GM18870 (cell line): ENCODE measurements around the gene SEC14L6.

Source experiments
- ATAC-seq: cut with Tn5 transposase; IDR thresholded peaks from one replicate; pipeline ENCODE4 v1.9.1; 2021; ENCODE audit warnings: moderate library complexity; ENCODE audit not compliant: unreplicated experiment

The SEC14L6 gene

DNA sequence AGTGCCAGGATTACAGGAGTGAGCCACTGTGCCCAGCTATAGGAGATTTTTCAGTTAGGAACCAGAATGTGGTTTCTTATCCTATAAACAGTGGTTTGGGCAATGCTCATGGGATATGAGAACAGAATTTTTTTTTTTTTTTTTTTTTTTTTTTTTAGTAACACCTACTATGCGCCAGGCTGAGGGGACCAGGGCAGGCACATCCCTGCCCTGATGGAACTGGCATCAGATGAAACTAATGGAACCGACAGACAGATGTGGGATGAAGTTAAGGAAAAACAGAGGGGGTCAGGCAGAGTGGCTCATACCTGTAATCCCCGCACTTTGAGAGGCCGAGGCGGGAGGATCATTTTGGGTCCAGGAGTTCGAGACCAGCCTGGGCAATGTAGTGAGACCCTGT, 45.9 kb downstream of the SEC14L6 start:
- no peak for ATAC-seq

DNA sequence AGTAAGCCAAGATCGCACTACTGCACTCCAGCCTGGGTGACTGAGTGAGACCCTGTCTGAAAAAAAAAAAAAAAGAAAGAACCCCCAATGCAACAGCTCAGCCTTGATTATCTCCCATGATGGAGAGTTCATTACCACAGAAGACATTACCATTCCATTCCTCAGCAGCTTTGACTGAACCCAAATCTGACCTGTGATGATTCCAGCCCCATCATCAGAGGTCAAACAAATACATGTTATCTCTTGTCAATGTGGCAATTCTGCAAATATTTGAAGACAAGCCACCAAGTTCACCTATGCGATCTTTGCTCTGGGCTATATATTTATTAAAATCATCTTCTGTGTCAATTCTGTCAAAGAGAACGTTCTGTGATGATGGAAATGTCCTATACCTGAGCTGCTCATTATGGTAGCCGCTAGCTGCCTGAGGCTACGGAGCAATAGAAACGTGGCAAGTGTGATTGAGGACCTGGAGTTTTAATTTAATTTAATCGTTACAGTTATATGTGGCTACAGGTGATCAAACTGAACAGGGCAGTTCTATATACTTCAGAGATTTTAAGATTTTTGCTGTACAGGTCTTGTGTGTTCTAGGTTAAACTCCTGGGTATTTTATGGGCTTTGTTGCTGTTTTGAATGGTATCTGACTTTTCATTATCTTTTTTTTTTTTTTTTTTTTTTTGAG, 48.9 kb downstream of the SEC14L6 start:
- ATAC-seq, result no peak

DNA sequence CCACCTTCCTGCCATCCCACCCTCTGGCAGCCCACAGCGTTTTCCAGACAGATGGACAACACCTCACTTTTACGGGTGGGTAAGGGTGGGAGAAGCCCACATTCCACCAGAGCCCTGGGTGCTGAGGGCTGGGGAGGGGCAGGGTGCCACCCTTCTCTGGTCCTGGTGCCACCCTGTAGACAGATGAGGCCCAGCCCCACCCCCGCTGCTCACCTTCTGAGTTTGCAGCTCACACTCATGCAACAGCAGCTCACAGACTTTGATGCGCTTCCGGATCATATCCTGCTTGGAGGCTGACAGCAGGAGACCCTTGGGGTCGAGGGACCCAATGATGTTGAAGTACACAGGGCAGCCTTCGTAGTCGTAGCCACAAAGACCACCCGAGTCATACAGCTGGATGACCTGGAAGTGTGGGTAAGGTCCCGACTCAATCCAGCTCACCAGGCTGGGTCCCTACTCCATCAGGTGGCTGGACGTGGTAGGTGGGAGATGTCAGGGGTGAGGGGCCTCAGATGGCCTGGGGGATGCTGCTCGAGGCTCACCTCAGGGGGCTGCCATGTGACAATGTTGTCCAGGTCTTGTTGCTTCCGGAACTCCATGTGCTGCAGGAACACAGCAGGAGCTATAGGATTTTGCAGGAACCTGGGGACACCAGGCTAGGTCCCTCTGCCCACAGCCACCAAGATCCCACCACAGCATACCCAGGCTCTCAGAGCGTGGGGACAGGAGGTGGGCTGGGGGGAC, 51.3 kb downstream of the SEC14L6 start:
- no peak for ATAC-seq

DNA sequence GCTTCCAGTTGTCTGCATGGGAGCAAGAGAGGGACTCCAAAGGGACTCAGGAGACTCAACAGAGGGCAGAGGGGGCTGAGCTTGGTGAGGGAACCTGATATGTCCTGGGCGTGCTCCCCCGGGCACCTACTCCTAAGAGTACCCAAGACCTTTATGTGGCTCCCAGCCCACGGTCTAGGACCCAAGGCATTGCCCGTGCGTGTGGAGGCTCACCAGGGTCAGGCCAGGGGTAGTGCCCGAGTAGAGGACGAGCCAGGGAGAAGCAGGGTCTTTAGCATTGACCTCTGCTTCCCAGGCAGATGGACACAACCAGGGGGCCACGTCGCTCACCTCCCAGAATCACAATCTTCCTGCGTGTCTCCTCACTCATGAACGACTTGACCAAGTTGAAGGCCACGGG, 54.4 kb downstream of the SEC14L6 start:
- ATAC-seq, result no peak

DNA sequence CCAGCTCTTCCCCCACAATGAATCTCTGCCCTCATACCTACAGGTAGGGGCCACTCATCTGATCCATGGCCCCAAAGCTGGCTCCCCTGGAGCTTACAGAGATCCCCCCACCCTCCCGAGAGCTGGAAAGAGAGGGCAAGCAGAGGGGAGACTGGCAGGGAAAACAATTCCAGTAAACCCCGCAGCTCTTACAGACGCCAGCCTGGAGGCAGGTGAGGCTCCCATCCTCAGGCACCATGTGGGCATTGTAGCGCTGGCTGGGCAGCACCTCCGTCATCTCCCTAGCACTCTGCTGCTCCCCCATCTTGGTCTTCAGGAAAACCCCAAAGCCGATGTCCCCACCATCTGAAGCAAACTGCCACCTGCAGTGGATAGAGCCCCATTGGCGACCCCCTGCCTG, 55.2 kb downstream of the SEC14L6 start:
- no peak for ATAC-seq

DNA sequence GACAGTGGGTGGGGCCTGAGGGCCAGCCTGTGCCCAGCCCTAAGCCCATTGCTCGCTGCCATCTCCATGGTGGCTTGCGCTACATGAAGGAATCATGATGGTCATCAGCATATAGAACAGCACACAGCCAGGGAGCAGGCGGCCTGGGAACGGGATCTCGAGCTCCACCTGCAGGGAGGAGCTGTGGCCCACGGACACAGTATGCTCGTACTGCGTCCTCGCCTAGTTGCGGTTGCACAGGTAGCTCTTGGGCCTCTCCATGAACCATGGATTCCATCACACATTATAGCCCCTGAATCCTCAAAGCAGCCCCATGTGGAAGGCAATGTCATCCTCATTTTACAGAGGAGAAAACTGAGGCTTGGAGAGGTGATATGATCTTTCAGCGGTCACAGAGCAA, 56.1 kb downstream of the SEC14L6 start:
- no peak for ATAC-seq

- no peak for ATAC-seq
Measured at GRCh38 chr22:30488121-30488520, 58.4 kb downstream of the SEC14L6 start.

GRCh38 chr22:30486661-30487115, 59.9 kb downstream of the SEC14L6 start:
- no peak for ATAC-seq

- no peak for ATAC-seq
Measured at GRCh38 chr22:30486118-30486517, 60.4 kb downstream of the SEC14L6 start.

- no peak for ATAC-seq
Measured at GRCh38 chr22:30485362-30485988, 61.1 kb downstream of the SEC14L6 start.

DNA sequence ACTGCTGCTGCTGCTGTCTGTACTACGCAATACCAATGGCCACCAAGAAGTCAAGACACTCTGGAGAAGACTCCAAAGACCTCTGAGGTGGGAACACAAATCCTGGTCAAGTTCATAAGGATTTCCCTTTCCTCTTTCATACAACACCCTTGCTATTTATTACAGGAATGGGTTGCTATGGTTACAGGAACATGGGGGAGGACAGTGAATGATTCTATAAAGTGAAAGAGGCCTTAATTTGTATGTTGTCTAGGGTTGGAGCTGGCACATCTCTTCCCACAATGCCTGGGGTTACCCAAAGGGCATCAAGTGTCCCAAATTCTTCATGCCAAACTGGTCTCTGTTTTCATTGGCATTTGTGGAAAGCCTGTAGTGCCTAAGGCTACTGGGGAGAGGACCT, 63.4 kb downstream of the SEC14L6 start:
- no peak for ATAC-seq

DNA sequence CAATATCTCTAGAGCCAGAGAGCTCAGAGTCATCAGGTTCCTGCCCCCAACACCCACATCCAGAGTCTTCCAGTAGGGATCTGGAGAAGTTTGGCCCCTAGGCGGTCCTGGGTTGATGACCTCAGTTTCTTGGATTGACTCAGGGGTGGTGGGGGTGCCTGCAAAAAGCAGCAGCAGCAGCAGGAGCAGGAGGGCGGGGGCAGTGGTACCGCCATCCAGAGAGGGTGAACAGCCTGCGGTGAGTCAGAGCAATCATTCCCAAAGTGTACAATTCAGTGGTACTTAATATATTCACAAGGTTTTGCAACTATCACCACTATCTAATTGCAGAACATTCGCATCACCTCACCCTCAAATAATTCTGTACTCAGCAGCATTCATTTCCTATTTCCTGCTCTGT, 64.8 kb downstream of the SEC14L6 start:
- no peak for ATAC-seq

GRCh38 chr22:30479981-30480380, 66.6 kb downstream of the SEC14L6 start:
- no peak for ATAC-seq

DNA sequence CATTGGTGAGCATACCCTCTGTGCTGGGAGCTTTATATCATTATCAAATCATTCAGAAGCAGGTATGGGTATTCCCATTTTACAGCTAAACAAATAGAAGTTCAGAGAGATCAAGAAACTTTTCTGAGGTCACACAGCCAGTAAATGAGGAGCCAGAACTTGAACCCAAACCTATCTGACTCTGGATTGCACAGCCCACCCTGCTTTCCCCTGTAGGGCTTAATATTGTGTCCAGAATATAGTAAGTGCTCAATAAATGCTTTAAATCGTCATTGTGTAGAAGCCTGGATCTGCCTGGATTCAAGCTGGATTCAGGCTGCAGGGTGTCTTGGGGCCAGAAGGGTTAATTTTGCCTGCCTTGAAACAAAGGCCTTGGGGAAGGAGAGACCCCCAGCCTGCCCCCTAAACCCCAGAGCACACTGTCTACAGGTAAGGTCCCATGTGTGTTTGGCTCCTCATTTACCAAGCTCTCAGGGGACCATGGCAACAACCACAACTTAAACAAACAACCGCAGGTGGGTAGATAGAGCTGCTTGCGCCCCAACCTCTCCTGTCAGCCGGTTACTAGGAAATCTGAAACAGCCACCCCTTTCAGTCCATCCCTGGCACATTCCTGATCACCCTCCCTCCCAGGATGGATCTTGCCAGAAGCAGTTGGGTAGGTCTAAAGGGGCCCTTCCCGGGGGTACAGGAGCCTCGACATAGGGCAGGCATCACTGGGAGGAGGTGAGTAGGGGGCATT, 71.7 kb downstream of the SEC14L6 start:
- ATAC-seq, result no peak

GRCh38 chr22:30474121-30474520, 72.4 kb downstream of the SEC14L6 start:
- no peak for ATAC-seq

GRCh38 chr22:30472994-30473720, 73.4 kb downstream of the SEC14L6 start:
- ATAC-seq, result no peak
